Nephron (organoid): ENCODE measurements around the gene CNOT4.
"Not testable (repeated sequence)": the region's sequence is repeated elsewhere in the genome, so short reads cannot be mapped to it uniquely, and the experiment has no call there.

Source experiments
- H3K27ac Mint-ChIP-seq, 3 experiments: 2 replicates each; pipeline ENCODE4 v1.8.0; 2020; ENCODE audit warnings: mixed read lengths in 3 of 3, mild to moderate bottlenecking in 2 of 3, moderate library complexity in 1 of 3
- H3K27me3 Mint-ChIP-seq: 2 replicates; pipeline ENCODE4 v1.8.0; 2021; ENCODE audit warnings: low read depth, mild to moderate bottlenecking, moderate library complexity, mixed read lengths
- H3K36me3 Mint-ChIP-seq: 2 replicates; pipeline ENCODE4 v1.8.0; 2020; ENCODE audit warnings: low read depth, mixed read lengths
- H3K4me1 Mint-ChIP-seq: 2 replicates; pipeline ENCODE4 v1.8.0; 2020; ENCODE audit warnings: mixed read lengths
- H3K4me3 Mint-ChIP-seq, 3 experiments: 2 replicates each; pipeline ENCODE4 v1.8.0; 2020; ENCODE audit warnings: mild to moderate bottlenecking in 3 of 3, mixed read lengths in 3 of 3, moderate library complexity in 2 of 3
- H3K9me3 Mint-ChIP-seq: 2 replicates; pipeline ENCODE4 v1.8.0; 2020; ENCODE audit warnings: mixed read lengths
- TF ChIP-seq, protein P1 (sequence below), 3 experiments: fragments of 200-600 bp; sonication (generic); IDR thresholded peaks; one replicate each; pipeline ENCODE4 v1.5.0; 2021; ENCODE audit warnings: antibody characterized with exemption in 3 of 3; ENCODE audit not compliant: unreplicated experiment in 3 of 3

Gene CNOT4

DNA sequence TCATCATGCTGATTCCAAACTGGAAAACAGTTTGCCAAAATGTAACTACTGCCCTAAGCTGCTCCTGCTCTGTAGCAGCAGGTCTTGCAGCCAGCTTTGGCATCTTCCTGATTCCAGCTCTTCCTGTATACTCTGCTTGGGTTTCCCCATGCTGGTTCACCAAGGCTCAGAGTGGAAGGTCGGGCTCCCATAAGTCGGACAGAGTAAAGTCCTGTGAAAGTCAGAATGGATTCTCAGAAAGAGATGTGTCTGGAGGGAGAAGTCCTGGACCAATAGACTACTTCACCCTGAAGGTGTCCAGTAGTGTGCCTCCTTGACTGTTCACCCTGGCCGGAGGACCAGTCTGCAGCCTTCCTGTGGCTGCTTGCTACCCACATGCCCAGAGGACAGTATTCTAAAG, 182.4 kb downstream of the CNOT4 start:
- H3K4me3 Mint-ChIP-seq, result no peak overlapping the region
- H3K27me3 Mint-ChIP-seq, result peaks cover 9% of the 10 kb centered on the region
- no peaks in the 10 kb centered on the region for H3K36me3 Mint-ChIP-seq
- TF ChIP-seq, protein P1, sequence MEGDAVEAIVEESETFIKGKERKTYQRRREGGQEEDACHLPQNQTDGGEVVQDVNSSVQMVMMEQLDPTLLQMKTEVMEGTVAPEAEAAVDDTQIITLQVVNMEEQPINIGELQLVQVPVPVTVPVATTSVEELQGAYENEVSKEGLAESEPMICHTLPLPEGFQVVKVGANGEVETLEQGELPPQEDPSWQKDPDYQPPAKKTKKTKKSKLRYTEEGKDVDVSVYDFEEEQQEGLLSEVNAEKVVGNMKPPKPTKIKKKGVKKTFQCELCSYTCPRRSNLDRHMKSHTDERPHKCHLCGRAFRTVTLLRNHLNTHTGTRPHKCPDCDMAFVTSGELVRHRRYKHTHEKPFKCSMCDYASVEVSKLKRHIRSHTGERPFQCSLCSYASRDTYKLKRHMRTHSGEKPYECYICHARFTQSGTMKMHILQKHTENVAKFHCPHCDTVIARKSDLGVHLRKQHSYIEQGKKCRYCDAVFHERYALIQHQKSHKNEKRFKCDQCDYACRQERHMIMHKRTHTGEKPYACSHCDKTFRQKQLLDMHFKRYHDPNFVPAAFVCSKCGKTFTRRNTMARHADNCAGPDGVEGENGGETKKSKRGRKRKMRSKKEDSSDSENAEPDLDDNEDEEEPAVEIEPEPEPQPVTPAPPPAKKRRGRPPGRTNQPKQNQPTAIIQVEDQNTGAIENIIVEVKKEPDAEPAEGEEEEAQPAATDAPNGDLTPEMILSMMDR (IDR thresholded peaks at IDR 0.05; ENCODE audit: unreplicated experiment in 3 of 3), result no peak
- H3K4me1 Mint-ChIP-seq, result peaks cover 21% of the 10 kb centered on the region
- peak overlapping the region in 2 of 3 experiments; percentile 82 to 93 for H3K27ac Mint-ChIP-seq
- H3K9me3 Mint-ChIP-seq, result no peaks in the 10 kb centered on the region

DNA sequence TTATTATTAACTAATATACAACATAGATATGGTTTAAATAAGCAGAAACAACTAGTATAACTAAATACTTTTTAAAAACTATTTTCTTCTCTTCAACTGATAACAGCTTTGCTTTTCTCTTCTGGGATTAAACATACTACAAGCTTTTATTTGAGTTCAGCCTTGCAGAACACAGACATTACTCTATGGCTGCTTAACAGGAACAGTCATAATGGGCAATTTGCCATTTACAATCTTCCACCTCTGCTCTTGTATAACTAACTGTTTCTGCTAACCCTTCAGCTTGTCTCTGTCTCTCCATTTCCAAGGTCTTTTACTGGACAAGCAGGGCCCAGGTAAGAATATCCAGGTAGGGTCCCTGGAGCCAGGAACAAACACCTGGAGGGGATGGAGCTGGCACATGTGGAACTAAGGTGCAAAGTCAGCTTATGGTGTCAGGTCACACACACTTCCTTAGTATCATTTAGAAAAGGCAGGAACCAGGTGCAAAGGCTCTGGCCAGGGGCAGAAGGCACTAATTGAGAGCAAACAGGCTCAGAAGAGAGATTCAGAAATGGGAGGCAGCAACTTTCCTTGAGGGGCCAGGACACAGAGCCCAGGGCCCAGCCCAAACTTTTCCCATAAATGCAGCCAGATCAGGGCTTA, 183.1 kb downstream of the CNOT4 start:
- Mint-ChIP-seq H3K9me3 (no peaks in the 10 kb centered on the region), H3K36me3 (no peaks in the 10 kb centered on the region), H3K4me3 (no peak overlapping the region), H3K27ac (peak overlapping the region in 2 of 3 experiments; percentile 82 to 93), H3K27me3 (peaks cover 9% of the 10 kb centered on the region), H3K4me1 (peaks cover 22% of the 10 kb centered on the region)
- TF ChIP-seq, protein P1 (IDR thresholded peaks at IDR 0.05; ENCODE audit: unreplicated experiment in 3 of 3), result no peak

DNA sequence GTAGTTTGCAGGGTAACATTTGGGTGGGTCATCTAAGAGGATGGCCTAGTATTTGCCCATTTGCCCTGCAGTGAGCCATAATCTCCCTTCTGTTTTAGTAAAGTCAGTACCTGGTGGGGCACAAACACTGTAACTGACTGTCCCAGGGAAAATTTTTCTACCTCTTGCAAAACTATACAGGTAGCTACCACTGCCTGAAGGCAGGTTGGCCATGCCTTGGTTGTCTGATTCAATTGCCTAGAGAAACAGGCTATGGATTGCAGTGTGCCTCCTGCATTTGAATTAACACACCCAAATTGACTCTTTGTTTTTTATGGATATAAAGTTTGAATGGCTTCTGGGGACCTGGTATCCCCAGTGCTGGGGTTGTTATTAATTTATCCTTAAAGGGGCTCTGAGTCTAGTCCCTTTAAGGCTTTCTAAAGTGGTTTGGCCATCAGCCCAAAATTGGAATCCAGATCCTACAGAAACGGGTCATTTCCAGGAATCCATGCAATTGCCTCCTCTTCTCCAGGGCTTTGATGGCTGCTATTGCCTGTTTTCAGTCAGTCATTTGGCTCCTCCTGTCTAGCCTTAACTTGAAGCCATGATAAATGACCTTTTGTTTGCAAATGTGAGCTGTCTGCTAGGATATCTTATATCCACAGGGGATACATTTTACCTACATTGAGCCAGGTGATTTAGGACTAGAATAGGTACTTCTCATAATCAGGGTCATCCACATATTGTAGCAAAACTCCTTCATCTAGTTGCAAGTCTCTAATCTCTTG, 187.1 kb downstream of the CNOT4 start:
- H3K4me3 Mint-ChIP-seq, result no peak overlapping the region
- H3K36me3 Mint-ChIP-seq, result no peaks in the 10 kb centered on the region
- peaks cover 3% of the 10 kb centered on the region for H3K27me3 Mint-ChIP-seq
- TF ChIP-seq, protein P1 (IDR thresholded peaks at IDR 0.05; ENCODE audit: unreplicated experiment in 3 of 3), result no peak
- H3K9me3 Mint-ChIP-seq, result no peaks in the 10 kb centered on the region
- peak overlapping the region; percentile 45 to 74 (median 49) for H3K27ac Mint-ChIP-seq
- H3K4me1 Mint-ChIP-seq, result peaks cover 41% of the 10 kb centered on the region

DNA sequence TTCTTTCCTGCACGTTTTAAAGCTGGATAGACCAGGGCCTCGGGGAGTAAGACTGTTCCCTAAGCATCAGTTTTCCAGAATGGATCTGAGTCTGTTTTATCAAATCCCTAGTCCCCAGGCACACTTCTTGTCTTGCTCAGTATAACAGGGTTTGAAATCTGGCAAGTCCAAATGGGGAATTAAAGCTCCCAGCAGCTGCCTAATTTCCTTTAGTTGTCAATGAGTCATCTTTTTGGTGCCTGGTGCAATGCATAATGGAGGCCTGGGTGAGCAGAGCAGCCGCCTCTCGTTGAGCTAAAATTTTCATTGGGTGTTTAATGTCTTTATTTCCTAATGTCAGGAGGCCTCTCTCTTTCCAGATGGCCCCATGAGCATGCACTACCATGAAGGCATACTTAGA, 188.3 kb downstream of the CNOT4 start:
- TF ChIP-seq, protein P1 (IDR thresholded peaks at IDR 0.05; ENCODE audit: unreplicated experiment in 3 of 3), result no peak
- H3K4me3 Mint-ChIP-seq, result no peak overlapping the region
- no peaks in the 10 kb centered on the region for H3K9me3 Mint-ChIP-seq
- H3K36me3 Mint-ChIP-seq, result no peaks in the 10 kb centered on the region
- H3K27ac Mint-ChIP-seq, result no peak overlapping the region
- H3K4me1 Mint-ChIP-seq, result peaks cover 38% of the 10 kb centered on the region
- H3K27me3 Mint-ChIP-seq, result peaks cover 8% of the 10 kb centered on the region

DNA sequence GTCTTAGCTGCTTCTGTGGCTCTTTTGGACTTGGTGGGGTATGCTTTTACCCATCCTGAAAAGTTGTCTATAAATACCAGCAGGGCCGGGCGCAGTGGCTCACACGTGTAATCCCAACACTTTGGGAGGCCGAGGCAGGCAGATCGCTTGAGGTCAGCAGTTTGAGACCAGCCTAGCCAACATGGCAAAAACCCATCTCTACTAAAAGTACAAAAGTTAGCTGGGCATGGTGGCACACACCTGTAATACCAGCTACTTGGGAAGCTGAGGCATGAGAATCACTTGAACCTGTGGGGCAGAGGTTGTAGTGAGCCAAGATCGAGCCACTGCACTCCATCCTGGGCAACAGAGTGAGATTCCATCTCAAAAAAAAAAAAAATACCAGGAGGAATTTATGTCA, 188.9 kb downstream of the CNOT4 start:
- peaks cover 33% of the 10 kb centered on the region for H3K4me1 Mint-ChIP-seq
- H3K27ac Mint-ChIP-seq, result peak overlapping the region in 2 of 3 experiments; percentile 47 to 49
- not testable (repeated sequence) for H3K4me3 Mint-ChIP-seq, H3K27me3 Mint-ChIP-seq, H3K36me3 Mint-ChIP-seq, H3K9me3 Mint-ChIP-seq

DNA sequence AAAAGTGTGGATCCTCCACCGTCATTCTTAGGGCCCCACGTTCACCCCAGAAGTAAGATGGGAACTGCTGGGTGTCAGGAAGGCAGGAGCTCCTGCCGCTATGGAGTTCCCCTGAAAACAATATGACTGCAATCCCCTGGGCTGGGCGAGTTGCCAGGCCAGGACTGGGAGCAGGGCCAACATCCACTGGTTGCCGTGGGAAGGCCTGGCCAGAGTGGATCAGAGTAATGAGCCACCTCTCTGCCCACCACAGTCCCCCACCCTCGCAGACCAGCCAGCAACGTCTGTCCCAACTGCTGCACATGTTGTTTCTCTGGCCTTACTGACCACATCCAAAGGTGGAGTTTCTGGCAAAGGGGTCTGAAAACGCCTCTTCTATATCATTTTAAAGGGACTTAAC, 189.6 kb downstream of the CNOT4 start:
- Mint-ChIP-seq H3K4me3 (no peak overlapping the region), H3K4me1 (peaks cover 33% of the 10 kb centered on the region), H3K9me3 (no peaks in the 10 kb centered on the region), H3K27ac (peak overlapping the region in 2 of 3 experiments; percentile 47 to 49), H3K27me3 (peaks cover 5% of the 10 kb centered on the region), H3K36me3 (no peaks in the 10 kb centered on the region)
- TF ChIP-seq, protein P1 (IDR thresholded peaks at IDR 0.05; ENCODE audit: unreplicated experiment in 3 of 3), result no peak
